ENCODE data around the gene PPM1H. TPM values are rescaled to one million over a fixed set of nuclear protein-coding genes. Genes with fewer than 3 reads are reported as not detected.

PPM1H gene
- total RNA-seq, 1 experiment from 2014 or later = 37.1 TPM

GRCh38 chr12:62806893-62807292, 128.1 kb downstream of the PPM1H start:
- ChIA-PET CTCF (interaction anchor here (2.3 kb wide), 1 partner anchor 262 kb away, joined by 12 read pairs; no protein-coding TSS in a partner anchor), POLR2A (no interaction called here)
- no peak for DNase-seq (ENCODE audit: low spot score)
- Mint-ChIP-seq H3K9me3 (peaks cover 7% of the 10 kb centered on the region), H3K27ac (peak overlapping the region; percentile 13; the same call in 1 of the 2 replicates), H3K4me1 (0 out of 2 replicates have a peak, but pooled peaks cover 3% of the 10 kb centered on the region), H3K27me3 (ENCODE audit: low read depth) (no peaks in the 10 kb centered on the region), H3K4me3 (no peak overlapping the region), H3K36me3 (peaks cover 4% of the 10 kb centered on the region)
- no peak for ATAC-seq
- no peak for TF ChIP-seq SMAD4 (CRISPR knock-in tag; IDR thresholded peaks at IDR 0.05)
- TF ChIP-seq ESRRA (CRISPR knock-in tag; IDR thresholded peaks at IDR 0.05; ENCODE audit: borderline replicate concordance) = no peak
- TF ChIP-seq GTF2I (CRISPR knock-in tag; conservative IDR thresholded peaks at IDR 0.05) = 0 out of 2 replicates have a peak, but pooled peaks have one; percentile 31
- TF ChIP-seq ZNF121 (CRISPR knock-in tag; IDR thresholded peaks at IDR 0.05) = no peak

- H3K27me3 Mint-ChIP-seq (ENCODE audit: low read depth) = no peaks in the 10 kb centered on the region
- H3K4me1 Mint-ChIP-seq = 0 out of 2 replicates have a peak, but pooled peaks cover 3% of the 10 kb centered on the region
- POLR2A ChIA-PET = no interaction called here
- ATAC-seq (no peak), DNase-seq (ENCODE audit: low spot score) (no peak)
- no peak overlapping the region for H3K27ac Mint-ChIP-seq
- no peak for TF ChIP-seq FOXP1 (CRISPR knock-in tag; IDR thresholded peaks at IDR 0.05; ENCODE audit: borderline replicate concordance)
- no peak for TF ChIP-seq CREM (CRISPR knock-in tag; IDR thresholded peaks at IDR 0.05)
- TF ChIP-seq, protein P1, sequence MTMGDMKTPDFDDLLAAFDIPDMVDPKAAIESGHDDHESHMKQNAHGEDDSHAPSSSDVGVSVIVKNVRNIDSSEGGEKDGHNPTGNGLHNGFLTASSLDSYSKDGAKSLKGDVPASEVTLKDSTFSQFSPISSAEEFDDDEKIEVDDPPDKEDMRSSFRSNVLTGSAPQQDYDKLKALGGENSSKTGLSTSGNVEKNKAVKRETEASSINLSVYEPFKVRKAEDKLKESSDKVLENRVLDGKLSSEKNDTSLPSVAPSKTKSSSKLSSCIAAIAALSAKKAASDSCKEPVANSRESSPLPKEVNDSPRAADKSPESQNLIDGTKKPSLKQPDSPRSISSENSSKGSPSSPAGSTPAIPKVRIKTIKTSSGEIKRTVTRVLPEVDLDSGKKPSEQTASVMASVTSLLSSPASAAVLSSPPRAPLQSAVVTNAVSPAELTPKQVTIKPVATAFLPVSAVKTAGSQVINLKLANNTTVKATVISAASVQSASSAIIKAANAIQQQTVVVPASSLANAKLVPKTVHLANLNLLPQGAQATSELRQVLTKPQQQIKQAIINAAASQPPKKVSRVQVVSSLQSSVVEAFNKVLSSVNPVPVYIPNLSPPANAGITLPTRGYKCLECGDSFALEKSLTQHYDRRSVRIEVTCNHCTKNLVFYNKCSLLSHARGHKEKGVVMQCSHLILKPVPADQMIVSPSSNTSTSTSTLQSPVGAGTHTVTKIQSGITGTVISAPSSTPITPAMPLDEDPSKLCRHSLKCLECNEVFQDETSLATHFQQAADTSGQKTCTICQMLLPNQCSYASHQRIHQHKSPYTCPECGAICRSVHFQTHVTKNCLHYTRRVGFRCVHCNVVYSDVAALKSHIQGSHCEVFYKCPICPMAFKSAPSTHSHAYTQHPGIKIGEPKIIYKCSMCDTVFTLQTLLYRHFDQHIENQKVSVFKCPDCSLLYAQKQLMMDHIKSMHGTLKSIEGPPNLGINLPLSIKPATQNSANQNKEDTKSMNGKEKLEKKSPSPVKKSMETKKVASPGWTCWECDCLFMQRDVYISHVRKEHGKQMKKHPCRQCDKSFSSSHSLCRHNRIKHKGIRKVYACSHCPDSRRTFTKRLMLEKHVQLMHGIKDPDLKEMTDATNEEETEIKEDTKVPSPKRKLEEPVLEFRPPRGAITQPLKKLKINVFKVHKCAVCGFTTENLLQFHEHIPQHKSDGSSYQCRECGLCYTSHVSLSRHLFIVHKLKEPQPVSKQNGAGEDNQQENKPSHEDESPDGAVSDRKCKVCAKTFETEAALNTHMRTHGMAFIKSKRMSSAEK (CRISPR knock-in tag; IDR thresholded peaks at IDR 0.05; ENCODE audit: borderline replicate concordance) = no peak
- TF ChIP-seq NR1H2 (CRISPR knock-in tag; IDR thresholded peaks at IDR 0.05) = no peak
- TF ChIP-seq ZNF423 (CRISPR knock-in tag; IDR thresholded peaks at IDR 0.05) = no peak
- TF ChIP-seq FOXP4 (CRISPR knock-in tag; IDR thresholded peaks at IDR 0.05) = no peak
- TF ChIP-seq, protein P2, sequence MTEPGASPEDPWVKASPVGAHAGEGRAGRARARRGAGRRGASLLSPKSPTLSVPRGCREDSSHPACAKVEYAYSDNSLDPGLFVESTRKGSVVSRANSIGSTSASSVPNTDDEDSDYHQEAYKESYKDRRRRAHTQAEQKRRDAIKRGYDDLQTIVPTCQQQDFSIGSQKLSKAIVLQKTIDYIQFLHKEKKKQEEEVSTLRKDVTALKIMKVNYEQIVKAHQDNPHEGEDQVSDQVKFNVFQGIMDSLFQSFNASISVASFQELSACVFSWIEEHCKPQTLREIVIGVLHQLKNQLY (CRISPR knock-in tag; IDR thresholded peaks at IDR 0.05) = no peak
- no peak for TF ChIP-seq CBFB (CRISPR knock-in tag; IDR thresholded peaks at IDR 0.05; ENCODE audit: low read depth)
- no peak for TF ChIP-seq PRDM15 (CRISPR knock-in tag; IDR thresholded peaks at IDR 0.05)
- TF ChIP-seq GTF2I (CRISPR knock-in tag; conservative IDR thresholded peaks at IDR 0.05) = no peak
- TF ChIP-seq, protein P3, sequence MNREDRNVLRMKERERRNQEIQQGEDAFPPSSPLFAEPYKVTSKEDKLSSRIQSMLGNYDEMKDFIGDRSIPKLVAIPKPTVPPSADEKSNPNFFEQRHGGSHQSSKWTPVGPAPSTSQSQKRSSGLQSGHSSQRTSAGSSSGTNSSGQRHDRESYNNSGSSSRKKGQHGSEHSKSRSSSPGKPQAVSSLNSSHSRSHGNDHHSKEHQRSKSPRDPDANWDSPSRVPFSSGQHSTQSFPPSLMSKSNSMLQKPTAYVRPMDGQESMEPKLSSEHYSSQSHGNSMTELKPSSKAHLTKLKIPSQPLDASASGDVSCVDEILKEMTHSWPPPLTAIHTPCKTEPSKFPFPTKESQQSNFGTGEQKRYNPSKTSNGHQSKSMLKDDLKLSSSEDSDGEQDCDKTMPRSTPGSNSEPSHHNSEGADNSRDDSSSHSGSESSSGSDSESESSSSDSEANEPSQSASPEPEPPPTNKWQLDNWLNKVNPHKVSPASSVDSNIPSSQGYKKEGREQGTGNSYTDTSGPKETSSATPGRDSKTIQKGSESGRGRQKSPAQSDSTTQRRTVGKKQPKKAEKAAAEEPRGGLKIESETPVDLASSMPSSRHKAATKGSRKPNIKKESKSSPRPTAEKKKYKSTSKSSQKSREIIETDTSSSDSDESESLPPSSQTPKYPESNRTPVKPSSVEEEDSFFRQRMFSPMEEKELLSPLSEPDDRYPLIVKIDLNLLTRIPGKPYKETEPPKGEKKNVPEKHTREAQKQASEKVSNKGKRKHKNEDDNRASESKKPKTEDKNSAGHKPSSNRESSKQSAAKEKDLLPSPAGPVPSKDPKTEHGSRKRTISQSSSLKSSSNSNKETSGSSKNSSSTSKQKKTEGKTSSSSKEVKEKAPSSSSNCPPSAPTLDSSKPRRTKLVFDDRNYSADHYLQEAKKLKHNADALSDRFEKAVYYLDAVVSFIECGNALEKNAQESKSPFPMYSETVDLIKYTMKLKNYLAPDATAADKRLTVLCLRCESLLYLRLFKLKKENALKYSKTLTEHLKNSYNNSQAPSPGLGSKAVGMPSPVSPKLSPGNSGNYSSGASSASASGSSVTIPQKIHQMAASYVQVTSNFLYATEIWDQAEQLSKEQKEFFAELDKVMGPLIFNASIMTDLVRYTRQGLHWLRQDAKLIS (CRISPR knock-in tag; IDR thresholded peaks at IDR 0.05; ENCODE audit: borderline replicate concordance) = no peak
- H3K4me3 Mint-ChIP-seq = no peak overlapping the region
- CTCF ChIA-PET = no interaction called here
- H3K9me3 Mint-ChIP-seq = peaks cover 7% of the 10 kb centered on the region
- peaks cover 4% of the 10 kb centered on the region for H3K36me3 Mint-ChIP-seq
Observed at GRCh38 chr12:62806244-62806836, 128.6 kb downstream of the PPM1H start.

Data from WTC11 (cell line).